ENCODE measurements around the gene CEP41. TPM values are rescaled to one million over a fixed set of nuclear protein-coding genes. Genes with fewer than 3 reads are reported as not detected.

CEP41 gene
- total and polyA plus RNA-seq, 4 donors, result 2.1 to 7.5 (median 6.4) TPM

DNA sequence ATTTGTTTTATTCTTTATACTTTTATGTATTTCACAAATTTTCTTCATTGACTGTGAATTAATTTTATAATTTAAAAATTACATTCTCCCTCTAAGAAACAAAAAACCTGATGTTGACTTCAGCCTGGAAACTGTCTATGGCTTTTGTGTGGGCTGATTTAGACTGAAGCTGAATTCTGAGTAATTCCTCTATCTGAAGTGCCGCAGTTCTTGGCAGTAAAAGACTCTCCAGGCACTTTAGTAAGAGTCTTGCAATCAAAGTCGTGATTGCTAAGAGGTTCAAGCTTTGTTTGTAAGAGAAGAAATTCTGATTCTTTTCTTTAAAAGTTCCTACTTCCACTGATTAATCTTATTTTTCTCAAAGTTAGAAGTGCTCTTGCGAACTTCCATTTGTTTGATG, 3.4 kb upstream of the CEP41 start:
- no peaks in the 10 kb centered on the region for H3K4me1 ChIP-seq (ENCODE audit: control insufficient read depth in 1 of 2, insufficient read depth in 2 of 2, low read length in 2 of 2)
- H3K36me3 ChIP-seq (ENCODE audit: control insufficient read depth in 1 of 2, insufficient read depth in 2 of 2, low read length in 1 of 2), result no peaks in the 10 kb centered on the region
- no peak overlapping the region for H3K27ac ChIP-seq (ENCODE audit: low read depth in 1 of 2, low read length in 2 of 2)
- H3K9me3 ChIP-seq (ENCODE audit: control insufficient read depth, low read length), result no peaks in the 10 kb centered on the region
- no peak overlapping the region for H3K4me3 ChIP-seq (ENCODE audit: low read length in 2 of 2)
- intact Hi-C loops (cut with DNase I), result loop anchor here (5.0 kb wide), 3 partner anchors 47 to 167 kb away; partner anchors contain the start of gene CPA4 (in 1 of the 2)
- 7 to 12% methylated on average over 3 of the region's 3 CpGs for WGBS, 2 donors
- DNase-seq (no peak), ATAC-seq (ENCODE audit: low FRiP score) (no peak)
- no peaks in the 10 kb centered on the region for H3K27me3 ChIP-seq (ENCODE audit: control insufficient read depth in 1 of 2, insufficient read depth in 2 of 2, low read length in 1 of 2)

DNA sequence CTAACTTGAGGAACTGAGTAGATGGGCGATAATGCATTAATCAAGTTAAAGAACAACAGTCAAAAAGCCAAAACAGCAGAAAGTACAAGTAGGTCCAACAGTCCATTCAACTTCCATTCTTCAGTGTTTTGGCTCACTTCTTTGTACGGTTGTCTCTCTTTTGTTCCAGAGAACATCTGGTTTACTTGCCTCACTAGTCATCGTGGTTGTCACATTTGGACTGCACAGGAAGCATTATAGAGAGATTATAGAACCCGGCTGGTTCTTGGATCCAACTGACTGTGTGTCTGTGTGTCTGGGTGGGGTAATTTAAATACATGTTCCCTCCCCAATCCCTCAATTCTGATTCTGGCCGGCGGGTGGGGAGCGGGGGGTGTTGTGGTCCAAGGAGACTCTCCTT, 1.8 kb upstream of the CEP41 start:
- WGBS, 2 donors, result 92 to 93% methylated on average over 7 of the region's 7 CpGs
- ATAC-seq (ENCODE audit: low FRiP score) (no peak), DNase-seq (no peak)
- Histone ChIP-seq H3K9me3 (ENCODE audit: control insufficient read depth, low read length) (no peaks in the 10 kb centered on the region), H3K4me3 (ENCODE audit: low read length in 2 of 2) (no peak overlapping the region), H3K36me3 (ENCODE audit: control insufficient read depth in 1 of 2, insufficient read depth in 2 of 2, low read length in 1 of 2) (no peaks in the 10 kb centered on the region), H3K27ac (ENCODE audit: low read depth in 1 of 2, low read length in 2 of 2) (no peak overlapping the region), H3K27me3 (ENCODE audit: control insufficient read depth in 1 of 2, insufficient read depth in 2 of 2, low read length in 1 of 2) (no peaks in the 10 kb centered on the region), H3K4me1 (ENCODE audit: control insufficient read depth in 1 of 2, insufficient read depth in 2 of 2, low read length in 2 of 2) (no peaks in the 10 kb centered on the region)
- intact Hi-C loops (cut with DNase I), result loop anchor here (5.0 kb wide), 3 partner anchors 45 to 165 kb away; partner anchors contain the start of gene CPA4 (in 1 of the 2)

DNA sequence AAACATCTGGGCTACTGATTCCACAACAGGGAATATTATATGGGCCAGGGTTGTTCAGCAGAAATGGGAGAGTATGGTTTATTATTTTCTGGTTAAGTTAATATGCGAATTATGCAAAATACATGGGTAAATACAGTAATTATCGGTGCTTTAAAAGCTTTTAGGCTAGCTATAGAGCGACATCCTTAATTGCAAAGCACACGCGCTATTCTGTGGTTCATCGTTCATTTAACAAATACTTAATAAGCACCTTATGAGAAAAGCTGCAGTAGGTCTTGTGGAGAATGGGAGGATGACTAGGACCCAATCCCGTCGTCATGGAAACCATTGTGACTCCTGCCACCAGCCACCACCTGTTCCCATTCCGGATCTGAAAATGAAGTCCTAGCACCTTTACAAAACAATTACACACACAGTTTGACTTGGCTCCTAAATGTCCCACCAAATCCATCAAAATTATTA, 623 bp upstream of the CEP41 start:
- H3K4me3 ChIP-seq (ENCODE audit: low read length in 2 of 2), result peak overlapping the region; percentile 61
- intact Hi-C loops (cut with DNase I), result loop anchor here (5.0 kb wide), 3 partner anchors 44 to 164 kb away; partner anchors contain the start of gene CPA4 (in 1 of the 2)
- ATAC-seq (ENCODE audit: low FRiP score) (no peak), DNase-seq (no peak)
- no peaks in the 10 kb centered on the region for H3K27me3 ChIP-seq (ENCODE audit: control insufficient read depth in 1 of 2, insufficient read depth in 2 of 2, low read length in 1 of 2)
- H3K4me1 ChIP-seq (ENCODE audit: control insufficient read depth in 1 of 2, insufficient read depth in 2 of 2, low read length in 2 of 2), result no peaks in the 10 kb centered on the region
- no peak overlapping the region for H3K27ac ChIP-seq (ENCODE audit: low read depth in 1 of 2, low read length in 2 of 2)
- no peaks in the 10 kb centered on the region for H3K36me3 ChIP-seq (ENCODE audit: control insufficient read depth in 1 of 2, insufficient read depth in 2 of 2, low read length in 1 of 2)
- WGBS, 2 donors, result 12 to 18% methylated on average over 9 of the region's 9 CpGs
- H3K9me3 ChIP-seq (ENCODE audit: control insufficient read depth, low read length), result no peaks in the 10 kb centered on the region

GRCh38 chr7:130436253-130436652, 4.6 kb downstream of the CEP41 start:
- intact Hi-C loops (cut with DNase I), result no loop called here
- Histone ChIP-seq H3K27ac (ENCODE audit: low read depth in 1 of 2, low read length in 2 of 2) (no peak overlapping the region), H3K4me3 (ENCODE audit: low read length in 2 of 2) (no peak overlapping the region), H3K27me3 (ENCODE audit: control insufficient read depth in 1 of 2, insufficient read depth in 2 of 2, low read length in 1 of 2) (no peaks in the 10 kb centered on the region), H3K4me1 (ENCODE audit: control insufficient read depth in 1 of 2, insufficient read depth in 2 of 2, low read length in 2 of 2) (no peaks in the 10 kb centered on the region), H3K9me3 (ENCODE audit: control insufficient read depth, low read length) (no peaks in the 10 kb centered on the region), H3K36me3 (ENCODE audit: control insufficient read depth in 1 of 2, insufficient read depth in 2 of 2, low read length in 1 of 2) (no peaks in the 10 kb centered on the region)
- WGBS, 2 donors, result 89 to 94% methylated on average over 1 of the region's 1 CpG
- no peak for ATAC-seq (ENCODE audit: low FRiP score)
- DNase-seq, result no peak

DNA sequence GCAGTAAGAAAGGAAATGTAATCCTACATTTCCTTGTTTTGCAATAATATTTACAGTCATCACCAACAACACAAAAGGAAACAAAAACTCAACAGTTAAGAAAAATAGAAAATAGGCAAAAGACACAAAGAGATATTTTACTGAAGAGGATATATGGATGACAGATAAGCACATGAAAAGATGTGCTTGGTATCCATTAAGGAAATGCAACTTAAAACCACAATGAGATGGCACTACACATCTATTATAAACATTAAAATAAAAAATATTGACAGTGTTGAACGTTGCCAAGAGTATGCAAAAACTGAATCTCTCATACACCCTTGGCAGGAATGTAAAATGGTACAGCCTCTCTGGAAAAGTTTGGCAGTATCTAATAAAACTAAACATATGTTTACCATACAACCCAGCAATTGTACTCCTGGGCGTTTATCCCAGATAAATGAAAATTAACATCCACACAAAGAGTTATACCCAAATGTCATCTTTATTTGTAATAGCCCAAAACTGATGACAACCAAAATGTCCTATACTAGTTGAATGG, 5.4 kb downstream of the CEP41 start:
- ATAC-seq (ENCODE audit: low FRiP score) (no peak), DNase-seq (no peak)
- intact Hi-C loops (cut with DNase I), result no loop called here
- H3K27me3 ChIP-seq (ENCODE audit: control insufficient read depth in 1 of 2, insufficient read depth in 2 of 2, low read length in 1 of 2), result no peaks in the 10 kb centered on the region
- H3K4me1 ChIP-seq (ENCODE audit: control insufficient read depth in 1 of 2, insufficient read depth in 2 of 2, low read length in 2 of 2), result no peaks in the 10 kb centered on the region
- no peak overlapping the region for H3K4me3 ChIP-seq (ENCODE audit: low read length in 2 of 2)
- 59 to 66% methylated on average over 2 of the region's 2 CpGs for WGBS, 2 donors
- no peaks in the 10 kb centered on the region for H3K9me3 ChIP-seq (ENCODE audit: control insufficient read depth, low read length)
- H3K27ac ChIP-seq (ENCODE audit: low read depth in 1 of 2, low read length in 2 of 2), result no peak overlapping the region
- no peaks in the 10 kb centered on the region for H3K36me3 ChIP-seq (ENCODE audit: control insufficient read depth in 1 of 2, insufficient read depth in 2 of 2, low read length in 1 of 2)

DNA sequence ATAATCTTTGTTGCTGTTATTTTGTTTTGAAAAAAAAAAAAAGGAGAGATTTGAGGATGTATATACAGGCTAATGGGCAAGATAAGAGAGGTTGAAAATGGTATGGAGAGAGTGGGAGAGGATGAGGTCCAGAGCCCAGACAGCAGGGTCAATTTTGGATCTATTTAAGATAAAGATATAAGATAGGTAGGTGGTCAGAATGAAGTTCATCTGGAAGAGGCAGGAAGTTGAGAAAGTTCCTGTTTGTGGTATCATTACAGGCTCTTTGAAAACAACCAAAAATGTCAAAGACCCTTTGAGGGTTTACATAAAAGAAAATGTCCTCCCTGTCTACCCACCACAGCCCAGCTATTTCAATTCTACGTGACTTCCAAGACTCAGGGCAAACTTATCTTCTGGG, 7.5 kb downstream of the CEP41 start:
- Histone ChIP-seq H3K4me3 (ENCODE audit: low read length in 2 of 2) (no peak overlapping the region), H3K36me3 (ENCODE audit: control insufficient read depth in 1 of 2, insufficient read depth in 2 of 2, low read length in 1 of 2) (no peaks in the 10 kb centered on the region), H3K27me3 (ENCODE audit: control insufficient read depth in 1 of 2, insufficient read depth in 2 of 2, low read length in 1 of 2) (no peaks in the 10 kb centered on the region), H3K4me1 (ENCODE audit: control insufficient read depth in 1 of 2, insufficient read depth in 2 of 2, low read length in 2 of 2) (no peaks in the 10 kb centered on the region), H3K9me3 (ENCODE audit: control insufficient read depth, low read length) (no peaks in the 10 kb centered on the region), H3K27ac (ENCODE audit: low read depth in 1 of 2, low read length in 2 of 2) (no peak overlapping the region)
- no peak for DNase-seq
- 95 to 96% methylated on average over 1 of the region's 1 CpG for WGBS, 2 donors
- intact Hi-C loops (cut with DNase I), result no loop called here
- no peak for ATAC-seq (ENCODE audit: low FRiP score)

GRCh38 chr7:130432886-130433285, 7.9 kb downstream of the CEP41 start:
- DNase-seq, result no peak
- Histone ChIP-seq H3K27ac (ENCODE audit: low read depth in 1 of 2, low read length in 2 of 2) (no peak overlapping the region), H3K4me1 (ENCODE audit: control insufficient read depth in 1 of 2, insufficient read depth in 2 of 2, low read length in 2 of 2) (no peaks in the 10 kb centered on the region), H3K4me3 (ENCODE audit: low read length in 2 of 2) (no peak overlapping the region), H3K36me3 (ENCODE audit: control insufficient read depth in 1 of 2, insufficient read depth in 2 of 2, low read length in 1 of 2) (no peaks in the 10 kb centered on the region), H3K9me3 (ENCODE audit: control insufficient read depth, low read length) (no peaks in the 10 kb centered on the region), H3K27me3 (ENCODE audit: control insufficient read depth in 1 of 2, insufficient read depth in 2 of 2, low read length in 1 of 2) (no peaks in the 10 kb centered on the region)
- no peak for ATAC-seq (ENCODE audit: low FRiP score)
- WGBS, 2 donors, result 85% methylated on average over 3 of the region's 3 CpGs
- intact Hi-C loops (cut with DNase I), result no loop called here

DNA sequence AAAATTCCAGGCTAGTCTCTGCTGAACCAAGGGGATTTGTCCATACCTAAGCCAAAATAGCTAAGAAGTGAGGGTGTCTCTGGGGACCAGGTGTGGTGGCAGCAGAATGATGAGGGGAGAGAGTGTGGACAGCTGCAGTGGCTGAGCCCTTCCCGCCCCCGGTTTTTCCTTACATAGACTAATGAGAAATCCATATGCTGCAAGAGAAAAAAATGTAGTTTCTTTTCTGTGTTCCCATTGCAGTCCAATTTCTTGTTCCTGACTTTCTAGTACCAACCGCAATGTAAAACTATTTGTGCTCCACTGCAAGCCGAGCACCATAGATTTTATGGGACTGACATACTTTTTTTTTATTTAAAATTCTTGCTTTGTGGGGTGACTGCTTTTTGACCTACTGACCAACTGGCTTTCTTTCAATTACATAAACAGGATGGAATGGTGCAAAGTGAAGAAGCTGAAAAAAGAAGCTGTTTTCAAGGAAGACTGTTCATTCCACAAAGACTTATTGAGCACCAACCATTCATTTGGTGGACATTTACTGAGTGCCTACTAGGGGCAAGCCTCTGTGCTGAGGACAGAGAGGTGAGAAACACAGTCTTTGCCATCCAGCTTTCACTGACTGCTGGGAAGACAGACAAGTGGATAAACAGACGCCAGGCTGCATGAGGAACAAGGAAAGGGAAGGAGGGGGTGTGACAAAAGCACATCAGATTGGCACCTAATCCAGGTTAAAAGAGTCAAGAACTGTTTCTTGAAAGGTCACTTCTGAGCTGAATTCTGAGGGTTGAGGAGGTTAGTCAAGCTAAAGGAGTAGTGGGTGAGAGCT, 9.8 kb downstream of the CEP41 start:
- Histone ChIP-seq H3K4me1 (ENCODE audit: control insufficient read depth in 1 of 2, insufficient read depth in 2 of 2, low read length in 2 of 2) (no peaks in the 10 kb centered on the region), H3K36me3 (ENCODE audit: control insufficient read depth in 1 of 2, insufficient read depth in 2 of 2, low read length in 1 of 2) (no peaks in the 10 kb centered on the region), H3K4me3 (ENCODE audit: low read length in 2 of 2) (no peak overlapping the region), H3K9me3 (ENCODE audit: control insufficient read depth, low read length) (no peaks in the 10 kb centered on the region), H3K27me3 (ENCODE audit: control insufficient read depth in 1 of 2, insufficient read depth in 2 of 2, low read length in 1 of 2) (no peaks in the 10 kb centered on the region), H3K27ac (ENCODE audit: low read depth in 1 of 2, low read length in 2 of 2) (no peak overlapping the region)
- WGBS, 2 donors, result 31 to 40% methylated on average over 5 of the region's 5 CpGs
- no peak for DNase-seq
- intact Hi-C loops (cut with DNase I), result no loop called here
- no peak for ATAC-seq (ENCODE audit: low FRiP score)

GRCh38 chr7:130430115-130430514, 10.7 kb downstream of the CEP41 start:
- no peaks in the 10 kb centered on the region for H3K27me3 ChIP-seq (ENCODE audit: control insufficient read depth in 1 of 2, insufficient read depth in 2 of 2, low read length in 1 of 2)
- no peak for DNase-seq
- no peaks in the 10 kb centered on the region for H3K36me3 ChIP-seq (ENCODE audit: control insufficient read depth in 1 of 2, insufficient read depth in 2 of 2, low read length in 1 of 2)
- WGBS, 2 donors, result 10 to 19% methylated on average over 1 of the region's 1 CpG
- intact Hi-C loops (cut with DNase I), result no loop called here
- no peaks in the 10 kb centered on the region for H3K9me3 ChIP-seq (ENCODE audit: control insufficient read depth, low read length)
- H3K4me1 ChIP-seq (ENCODE audit: control insufficient read depth in 1 of 2, insufficient read depth in 2 of 2, low read length in 2 of 2), result no peaks in the 10 kb centered on the region
- no peak for ATAC-seq (ENCODE audit: low FRiP score)
- no peak overlapping the region for H3K4me3 ChIP-seq (ENCODE audit: low read length in 2 of 2)
- H3K27ac ChIP-seq (ENCODE audit: low read depth in 1 of 2, low read length in 2 of 2), result no peak overlapping the region
